Left lung (tissue), 10 donors: ENCODE results near the gene GTPBP2. TPM values are rescaled to one million over a fixed set of nuclear protein-coding genes. Genes with fewer than 3 reads are reported as not detected.
A peak's percentile ranks its signal among the peaks of the same experiment; 100 is the strongest.
"Not testable (repeated sequence)": the region's sequence is repeated elsewhere in the genome, so short reads cannot be mapped to it uniquely, and the experiment has no call there.

Experiments
- ATAC-seq: fragments of 200-7000 bp; cut with Tn5 transposase; one replicate; pipeline ENCODE4 v1.9.1; 2020; ENCODE audit warnings: moderate library complexity
- DNase-seq, 4 donors: peaks; one replicate each; pipeline ENCODE4 v3.0.0-alpha.2; 2013 to 2020
- H3K27ac ChIP-seq, 2 donors: fragments of 200-600 bp; sonication (generic) in 1 of 2; one replicate each; pipeline versions ENCODE4 v1.5.0 to v1.8.0; 2020 to 2021
- H3K27me3 ChIP-seq, 2 donors: fragments of 200-600 bp; sonication (generic) in 1 of 2; one replicate each; pipeline versions ENCODE4 v1.5.0 to v1.8.0; 2020 to 2021
- H3K36me3 ChIP-seq, 2 donors: fragments of 200-600 bp; sonication (generic) in 1 of 2; one replicate each; pipeline versions ENCODE4 v1.5.0 to v1.8.0; 2020 to 2021
- H3K4me1 ChIP-seq, 2 donors: fragments of 200-600 bp; one replicate each; pipeline ENCODE4 v1.8.0; 2021
- H3K4me3 ChIP-seq, 2 donors: fragments of 200-600 bp; sonication (generic) in 1 of 2; one replicate each; pipeline versions ENCODE4 v1.5.0 to v1.8.0; 2020 to 2021; ENCODE audit warnings: mild to moderate bottlenecking in 1 of 2
- H3K9me3 ChIP-seq, 2 donors: fragments of 200-600 bp; sonication (generic) in 1 of 2; one replicate each; pipeline versions ENCODE4 v1.5.0 to v1.8.0; 2020 to 2021
- intact Hi-C, 2 donors: fragments of 100-400 bp; cut with DNase I; formaldehyde crosslinking; loops; one replicate each; pipeline versions ENCODE4 v1.11.2 to v1.14.2; 2022
- polyA plus RNA-seq, 6 donors: library from polyadenylated mRNA; unstranded; fragments of 120-200 nt; gene quantifications; one replicate each; pipeline ENCODE4 v1.2.1, GENCODE V29; 2013; ENCODE audit not compliant: insufficient read length in 6 of 6
- total RNA-seq, 2 donors: library from RNA; stranded (reverse); fragmentation: NEBNext Ultra II Directional; extraction: Animal tissue kit (Norgen Biotek cat#: 25700); gene quantifications; one replicate each; pipeline ENCODE4 v1.2.1, GENCODE V29; 2021
- TF ChIP-seq, protein P1 (sequence below), 2 donors: fragments of 200-600 bp; sonication (generic) in 1 of 2; IDR thresholded peaks; one replicate each; pipeline versions ENCODE4 v1.5.0 to v1.8.0; 2021; ENCODE audit warnings: antibody characterized with exemption in 2 of 2
- donor health status: DM: no; HTN: yes; CAD: no.
- donor health status: DM: no; HTN: no; CAD: no.

The GTPBP2 gene
- total and polyA plus RNA-seq, 8 donors, result 58.6 to 74.8 (median 70.7) TPM

DNA sequence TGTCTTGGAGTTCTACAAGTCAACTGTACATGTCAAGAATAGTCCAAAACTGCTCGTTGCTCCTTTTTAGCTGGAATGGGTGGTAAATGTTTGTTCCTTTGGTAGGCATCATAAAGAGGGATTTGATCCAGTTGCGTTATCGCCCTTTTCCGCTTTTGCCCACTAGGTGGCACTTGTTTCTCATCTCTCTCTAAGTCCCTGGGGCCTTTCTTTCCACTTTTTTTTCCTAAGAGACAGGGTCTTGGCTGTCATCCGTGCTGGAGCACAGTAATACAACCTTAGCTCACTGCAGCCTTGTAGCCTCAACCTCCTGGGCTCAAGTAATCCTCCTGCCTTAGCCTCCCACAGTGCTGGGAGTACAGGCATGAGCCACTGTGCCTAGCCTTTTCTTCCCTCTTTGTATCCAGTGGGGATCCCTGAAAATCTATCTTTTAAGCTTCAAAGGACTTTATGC is 20.7 kb downstream of the GTPBP2 start:
- Histone ChIP-seq H3K4me3 (no peak overlapping the region), H3K27ac (no peak overlapping the region), H3K27me3 (no peaks in the 10 kb centered on the region), H3K36me3 (peaks cover 0 to 73% of the 10 kb centered on the region in 2 donors), H3K9me3 (no peaks in the 10 kb centered on the region), H3K4me1 (peaks cover 0 to 7% of the 10 kb centered on the region in 2 donors)
- TF ChIP-seq, protein P1, sequence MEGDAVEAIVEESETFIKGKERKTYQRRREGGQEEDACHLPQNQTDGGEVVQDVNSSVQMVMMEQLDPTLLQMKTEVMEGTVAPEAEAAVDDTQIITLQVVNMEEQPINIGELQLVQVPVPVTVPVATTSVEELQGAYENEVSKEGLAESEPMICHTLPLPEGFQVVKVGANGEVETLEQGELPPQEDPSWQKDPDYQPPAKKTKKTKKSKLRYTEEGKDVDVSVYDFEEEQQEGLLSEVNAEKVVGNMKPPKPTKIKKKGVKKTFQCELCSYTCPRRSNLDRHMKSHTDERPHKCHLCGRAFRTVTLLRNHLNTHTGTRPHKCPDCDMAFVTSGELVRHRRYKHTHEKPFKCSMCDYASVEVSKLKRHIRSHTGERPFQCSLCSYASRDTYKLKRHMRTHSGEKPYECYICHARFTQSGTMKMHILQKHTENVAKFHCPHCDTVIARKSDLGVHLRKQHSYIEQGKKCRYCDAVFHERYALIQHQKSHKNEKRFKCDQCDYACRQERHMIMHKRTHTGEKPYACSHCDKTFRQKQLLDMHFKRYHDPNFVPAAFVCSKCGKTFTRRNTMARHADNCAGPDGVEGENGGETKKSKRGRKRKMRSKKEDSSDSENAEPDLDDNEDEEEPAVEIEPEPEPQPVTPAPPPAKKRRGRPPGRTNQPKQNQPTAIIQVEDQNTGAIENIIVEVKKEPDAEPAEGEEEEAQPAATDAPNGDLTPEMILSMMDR (IDR thresholded peaks at IDR 0.05), result peak; percentile 77 to 85
- intact Hi-C loops, result no loop called here
- DNase-seq (peak in 2 of 4 donors; percentile 67 to 85), ATAC-seq (peak; percentile 87)

DNA sequence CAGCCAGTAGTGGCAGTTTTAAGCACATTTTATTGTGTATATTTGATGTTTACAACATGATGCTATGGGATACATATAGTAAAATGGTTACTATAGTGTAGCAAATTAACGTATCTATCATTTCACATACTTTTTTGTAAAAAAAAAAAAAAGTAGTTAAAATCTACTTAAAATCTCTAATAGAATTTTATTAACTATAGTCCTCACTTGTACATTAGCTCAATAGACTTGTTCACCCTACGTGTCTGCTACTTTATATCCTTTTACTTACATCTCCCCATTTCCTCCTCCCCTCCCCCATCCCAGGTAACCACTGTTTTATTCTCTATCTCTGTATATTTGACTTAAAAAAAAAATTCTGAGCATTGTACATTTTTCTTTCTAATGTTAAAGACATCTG is 23.0 kb downstream of the GTPBP2 start:
- Histone ChIP-seq H3K9me3 (no peaks in the 10 kb centered on the region), H3K27me3 (no peaks in the 10 kb centered on the region), H3K4me1 (peaks cover 0 to 7% of the 10 kb centered on the region in 2 donors), H3K27ac (no peak overlapping the region), H3K4me3 (no peak overlapping the region), H3K36me3 (peaks cover 0 to 73% of the 10 kb centered on the region in 2 donors)
- TF ChIP-seq, protein P1 (IDR thresholded peaks at IDR 0.05), result no peak
- ATAC-seq, result no peak
- DNase-seq, result no peak
- intact Hi-C loops, result no loop called here

- intact Hi-C loops, result no loop called here
These were observed 24.9 kb downstream of the GTPBP2 start for GRCh38 chr6:43604174-43604573.

GRCh38 chr6:43600595-43600994 is 28.5 kb downstream of the GTPBP2 start:
- no peaks in the 10 kb centered on the region for H3K4me1 ChIP-seq
- H3K27me3 ChIP-seq, result no peaks in the 10 kb centered on the region
- no peak overlapping the region for H3K4me3 ChIP-seq
- TF ChIP-seq, protein P1 (IDR thresholded peaks at IDR 0.05), result no peak
- H3K9me3 ChIP-seq, result no peaks in the 10 kb centered on the region
- DNase-seq (no peak), ATAC-seq (no peak)
- H3K27ac ChIP-seq, result no peak overlapping the region
- intact Hi-C loops, result no loop called here
- peaks cover 0 to 75% of the 10 kb centered on the region in 2 donors for H3K36me3 ChIP-seq

More at GRCh38 chr6:43604174-43604573, 24.9 kb downstream of the GTPBP2 start:
- TF ChIP-seq, protein P1 (IDR thresholded peaks at IDR 0.05), result no peak
- DNase-seq, result no peak
- peaks cover 0 to 7% of the 10 kb centered on the region in 2 donors for H3K4me1 ChIP-seq
- no peak overlapping the region for H3K4me3 ChIP-seq
- no peaks in the 10 kb centered on the region for H3K9me3 ChIP-seq
- H3K36me3 ChIP-seq, result peaks cover 0 to 69% of the 10 kb centered on the region in 2 donors
- H3K27me3 ChIP-seq, result no peaks in the 10 kb centered on the region
- no peak overlapping the region for H3K27ac ChIP-seq
- ATAC-seq, result no peak

DNA sequence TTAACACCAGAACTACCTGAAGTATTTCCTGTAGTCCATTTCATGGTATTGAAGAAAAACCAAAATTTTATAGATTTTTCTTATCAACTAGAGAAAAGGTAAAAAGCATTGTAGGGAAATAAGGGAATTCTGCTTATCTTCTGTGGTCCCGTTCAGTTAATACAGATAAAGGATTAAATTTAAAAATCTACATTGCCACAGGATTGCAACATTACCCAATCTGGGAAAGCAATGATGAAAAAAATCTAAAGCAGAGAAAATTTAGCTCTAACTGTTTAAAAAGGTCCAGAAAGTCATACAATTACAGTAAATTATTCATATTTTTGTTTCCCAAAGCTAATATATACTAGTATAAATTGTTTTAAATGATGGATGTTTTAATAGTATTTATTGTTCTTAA is 35.1 kb downstream of the GTPBP2 start:
- H3K4me1 ChIP-seq, result no peaks in the 10 kb centered on the region
- peaks cover 0 to 61% of the 10 kb centered on the region in 2 donors for H3K36me3 ChIP-seq
- TF ChIP-seq, protein P1 (IDR thresholded peaks at IDR 0.05), result no peak
- no peak overlapping the region for H3K27ac ChIP-seq
- H3K9me3 ChIP-seq, result no peaks in the 10 kb centered on the region
- no peaks in the 10 kb centered on the region for H3K27me3 ChIP-seq
- intact Hi-C loops, result no loop called here
- H3K4me3 ChIP-seq, result no peak overlapping the region
- DNase-seq (no peak), ATAC-seq (no peak)

- not testable (repeated sequence) for H3K9me3 ChIP-seq, ATAC-seq
- peaks cover 0 to 76% of the 10 kb centered on the region in 2 donors for H3K36me3 ChIP-seq
These were observed 39.5 kb downstream of the GTPBP2 start for GRCh38 chr6:43589564-43589963.

More at GRCh38 chr6:43589564-43589963, 39.5 kb downstream of the GTPBP2 start:
- H3K4me3 ChIP-seq, intact Hi-C loops, H3K27ac ChIP-seq, H3K27me3 ChIP-seq, H3K4me1 ChIP-seq, DNase-seq: not testable (repeated sequence)
